DMS79 treated with DMSO at 0.1 percent for 48 hours (cell line): ENCODE results near the gene GRB10.

Experiments
- DNase-seq: peaks from one replicate; lab custom pipeline; 2025; lab: John Stamatoyannopoulos, UW

Gene GRB10

GRCh38 chr7:50718876-50719275, 63.8 kb downstream of the GRB10 start:
- DNase-seq: peak; percentile 65

- DNase-seq: peak; percentile 70
These were observed 64.4 kb downstream of the GRB10 start for GRCh38 chr7:50718311-50718710.

- no peak for DNase-seq
These were observed 65.5 kb downstream of the GRB10 start for GRCh38 chr7:50717181-50717580.

GRCh38 chr7:50714857-50715256, 67.8 kb downstream of the GRB10 start:
- DNase-seq: no peak

- DNase-seq: no peak
These were observed 69.4 kb downstream of the GRB10 start for GRCh38 chr7:50713123-50713965.

GRCh38 chr7:50712252-50713122, 70.2 kb downstream of the GRB10 start:
- DNase-seq: no peak

- DNase-seq: no peak
These were observed 71.2 kb downstream of the GRB10 start for GRCh38 chr7:50711271-50712175.

- DNase-seq: no peak
These were observed 72.1 kb downstream of the GRB10 start for GRCh38 chr7:50710441-50711154.

- DNase-seq: no peak
These were observed 73.5 kb downstream of the GRB10 start for GRCh38 chr7:50709151-50709550.

GRCh38 chr7:50707236-50708006, 75.3 kb downstream of the GRB10 start:
- no peak for DNase-seq

GRCh38 chr7:50706469-50706937, 76.2 kb downstream of the GRB10 start:
- no peak for DNase-seq

GRCh38 chr7:50704844-50705243, 77.9 kb downstream of the GRB10 start:
- no peak for DNase-seq

GRCh38 chr7:50703654-50704053, 79.0 kb downstream of the GRB10 start:
- no peak for DNase-seq

GRCh38 chr7:50699143-50699542, 83.6 kb downstream of the GRB10 start:
- DNase-seq: no peak

- no peak for DNase-seq
These were observed 84.9 kb downstream of the GRB10 start for GRCh38 chr7:50697748-50698147.

GRCh38 chr7:50696810-50697582, 85.7 kb downstream of the GRB10 start:
- DNase-seq: no peak

GRCh38 chr7:50695026-50695425, 87.7 kb downstream of the GRB10 start:
- DNase-seq: no peak

- DNase-seq: no peak
These were observed 89.1 kb downstream of the GRB10 start for GRCh38 chr7:50693455-50694130.

GRCh38 chr7:50690541-50691011, 92.1 kb downstream of the GRB10 start:
- no peak for DNase-seq
